Measurements from ENCODE around the gene CENPH.

DNA sequence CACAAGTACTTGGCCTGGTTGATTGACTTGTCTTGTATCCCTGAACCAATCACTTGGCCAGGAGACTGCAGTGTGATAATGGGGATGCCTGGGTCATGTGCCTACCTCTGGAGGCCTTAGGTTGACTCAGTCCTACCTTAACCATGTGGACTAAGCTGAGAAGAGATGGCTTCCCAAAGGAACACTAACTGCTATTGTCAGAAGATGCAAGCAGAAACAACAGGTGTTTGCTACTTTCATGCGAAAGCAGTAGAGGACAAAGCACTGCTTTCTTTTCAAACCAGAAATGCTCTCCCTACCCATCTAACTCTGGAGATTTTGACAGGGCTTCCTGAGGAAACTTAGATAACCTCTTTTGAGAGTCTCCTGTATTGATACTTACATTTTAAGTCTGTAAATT is 68.2 kb downstream of the CENPH start:
- TF ChIP-seq, protein P1, sequence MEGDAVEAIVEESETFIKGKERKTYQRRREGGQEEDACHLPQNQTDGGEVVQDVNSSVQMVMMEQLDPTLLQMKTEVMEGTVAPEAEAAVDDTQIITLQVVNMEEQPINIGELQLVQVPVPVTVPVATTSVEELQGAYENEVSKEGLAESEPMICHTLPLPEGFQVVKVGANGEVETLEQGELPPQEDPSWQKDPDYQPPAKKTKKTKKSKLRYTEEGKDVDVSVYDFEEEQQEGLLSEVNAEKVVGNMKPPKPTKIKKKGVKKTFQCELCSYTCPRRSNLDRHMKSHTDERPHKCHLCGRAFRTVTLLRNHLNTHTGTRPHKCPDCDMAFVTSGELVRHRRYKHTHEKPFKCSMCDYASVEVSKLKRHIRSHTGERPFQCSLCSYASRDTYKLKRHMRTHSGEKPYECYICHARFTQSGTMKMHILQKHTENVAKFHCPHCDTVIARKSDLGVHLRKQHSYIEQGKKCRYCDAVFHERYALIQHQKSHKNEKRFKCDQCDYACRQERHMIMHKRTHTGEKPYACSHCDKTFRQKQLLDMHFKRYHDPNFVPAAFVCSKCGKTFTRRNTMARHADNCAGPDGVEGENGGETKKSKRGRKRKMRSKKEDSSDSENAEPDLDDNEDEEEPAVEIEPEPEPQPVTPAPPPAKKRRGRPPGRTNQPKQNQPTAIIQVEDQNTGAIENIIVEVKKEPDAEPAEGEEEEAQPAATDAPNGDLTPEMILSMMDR (IDR thresholded peaks at IDR 0.05) = no peak
- TF ChIP-seq EZH2 (IDR thresholded peaks at IDR 0.05; ENCODE audit: borderline replicate concordance, insufficient read depth, low read depth, low read length, poor library complexity, severe bottlenecking) = no peak

All from B cell (primary cell).